ENCODE measurements around the gene RAB27B.

GRCh38 chr18:54845787-54846186 is 17.5 kb downstream of the RAB27B start:
- TF ChIP-seq POLR2A (IDR thresholded peaks at IDR 0.05), result no peak
- TF ChIP-seq CTCF (IDR thresholded peaks at IDR 0.05 in 8 of 11, conservative IDR thresholded peaks at IDR 0.05 in 3 of 11), result no peak
- no peak for TF ChIP-seq POLR2AphosphoS5 (IDR thresholded peaks at IDR 0.05)
